HFFc6 (cell line): ENCODE data around the gene MGAT1. TPM values are rescaled to one million over a fixed set of nuclear protein-coding genes. Genes with fewer than 3 reads are reported as not detected.

Source experiments
- DNase-seq: peaks from one replicate; pipeline ENCODE4 v3.0.0-alpha.2; 2018
- H3K27ac Mint-ChIP-seq: 2 replicates; pipeline ENCODE4 v1.8.0; 2020; ENCODE audit warnings: mild to moderate bottlenecking, mixed read lengths
- H3K27me3 Mint-ChIP-seq: 2 replicates; pipeline ENCODE4 v1.8.0; 2021; ENCODE audit warnings: mild to moderate bottlenecking, moderate library complexity, mixed read lengths; ENCODE audit not compliant: insufficient read depth
- H3K36me3 Mint-ChIP-seq: 2 replicates; pipeline ENCODE4 v1.8.0; 2021; ENCODE audit warnings: low read depth, mixed read lengths
- H3K4me1 Mint-ChIP-seq: 2 replicates; pipeline ENCODE4 v1.8.0; 2020; ENCODE audit warnings: low read depth, mixed read lengths
- H3K4me3 Mint-ChIP-seq: 2 replicates; pipeline ENCODE4 v1.8.0; 2020; ENCODE audit warnings: mild to moderate bottlenecking, moderate library complexity, mixed read lengths
- H3K9me3 Mint-ChIP-seq: 2 replicates; pipeline ENCODE4 v1.8.0; 2020; ENCODE audit warnings: mild to moderate bottlenecking, mixed read lengths
- CTCF ChIP-seq: fragments of 200-600 bp; sonication (generic); IDR thresholded peaks from 2 replicates; pipeline ENCODE4 v1.5.0; 2021; ENCODE audit warnings: antibody characterized with exemption, mild to moderate bottlenecking
- long read RNA-seq: library from polyadenylated mRNA; unstranded; transcript quantifications from one replicate; pipeline ENCODE4 v2.0.0, GENCODE V29; 2019
- total RNA-seq, 6 experiments: library from RNA; stranded (reverse); fragmentation: NEBNext Ultra II Directional; extraction: Animal tissue kit (Norgen Biotek cat#: 25700); gene quantifications; 2 replicates in 1 of 6; 3 replicates in 5 of 6; pipeline ENCODE4 v1.2.3, GENCODE V29; 2021

Gene MGAT1
- 100 to 1,000 TPM; 188 to 220 (median 206) TPM for total RNA-seq
- long read RNA-seq, transcript MGAT1-209 (2 exons, 534 nt), result minor isoform, 7 of 362 reads
- long read RNA-seq, transcript MGAT1-201 (2 exons, 2,761 nt), result major isoform, 291 of 362 reads
- long read RNA-seq, transcript MGAT1-203 (3 exons, 3,077 nt), result minor isoform, 9 of 362 reads
- long read RNA-seq, partial matches to known transcripts, result 0 of 362 reads
- long read RNA-seq, other reads (novel, unspliced or antisense), result 54 of 362 reads

GRCh38 chr5:180802325-180803180 lies at the start of gene MGAT1:
TSS of gene MGAT1 (minus strand) at chr5:180802806. CDS start at chr5:180792971, 9,835 bp downstream.
- DNase-seq, result peak; percentile 72
- peak within 1 kb of the TSS; percentile 100 for H3K4me3 Mint-ChIP-seq
- no peaks in the 10 kb centered on the region for H3K9me3 Mint-ChIP-seq
- TF ChIP-seq CTCF, result no peak
- H3K27me3 Mint-ChIP-seq, result no peaks in the 10 kb centered on the region
- H3K27ac Mint-ChIP-seq, result peak within 1 kb of the TSS; percentile 96
- H3K4me1 Mint-ChIP-seq, result peaks cover 74% of the 10 kb centered on the region
- peaks cover 34% of the 10 kb centered on the region for H3K36me3 Mint-ChIP-seq

- peaks cover 48% of the 10 kb centered on the region for H3K9me3 Mint-ChIP-seq
- H3K4me3 Mint-ChIP-seq, result no peak overlapping the region
- no peak for TF ChIP-seq CTCF
- no peaks in the 10 kb centered on the region; the same call in 1 of the 2 replicates for H3K27me3 Mint-ChIP-seq
- H3K36me3 Mint-ChIP-seq, result peaks cover 98% of the 10 kb centered on the region
- no peak overlapping the region for H3K27ac Mint-ChIP-seq
- no peak for DNase-seq
- peaks cover 9% of the 10 kb centered on the region for H3K4me1 Mint-ChIP-seq
These were observed 48.0 kb upstream of the MGAT1 start for GRCh38 chr5:180850434-180851078.

GRCh38 chr5:180849827-180850226 lies 47.2 kb upstream of the MGAT1 start:
- no peak for TF ChIP-seq CTCF
- no peaks in the 10 kb centered on the region; the same call in 1 of the 2 replicates for H3K27me3 Mint-ChIP-seq
- H3K4me1 Mint-ChIP-seq, result peaks cover 9% of the 10 kb centered on the region
- no peak for DNase-seq
- H3K27ac Mint-ChIP-seq, result no peak overlapping the region
- H3K9me3 Mint-ChIP-seq, result peaks cover 48% of the 10 kb centered on the region
- peaks cover 93% of the 10 kb centered on the region for H3K36me3 Mint-ChIP-seq
- no peak overlapping the region for H3K4me3 Mint-ChIP-seq

GRCh38 chr5:180848878-180849277 lies 46.3 kb upstream of the MGAT1 start:
- H3K36me3 Mint-ChIP-seq, result peaks cover 83% of the 10 kb centered on the region
- H3K27me3 Mint-ChIP-seq, result no peaks in the 10 kb centered on the region; the same call in 1 of the 2 replicates
- peaks cover 48% of the 10 kb centered on the region for H3K9me3 Mint-ChIP-seq
- peaks cover 9% of the 10 kb centered on the region for H3K4me1 Mint-ChIP-seq
- TF ChIP-seq CTCF, result peak; percentile 43; the same call in 1 of the 2 replicates
- no peak overlapping the region for H3K27ac Mint-ChIP-seq
- no peak for DNase-seq
- no peak overlapping the region for H3K4me3 Mint-ChIP-seq

GRCh38 chr5:180848265-180848664 lies 45.7 kb upstream of the MGAT1 start:
- Mint-ChIP-seq H3K27me3 (no peaks in the 10 kb centered on the region; the same call in 1 of the 2 replicates), H3K36me3 (peaks cover 78% of the 10 kb centered on the region), H3K4me1 (peaks cover 9% of the 10 kb centered on the region), H3K4me3 (no peak overlapping the region), H3K27ac (no peak overlapping the region), H3K9me3 (peaks cover 48% of the 10 kb centered on the region)
- TF ChIP-seq CTCF, result no peak
- DNase-seq, result no peak
